Measurements from ENCODE around the gene HSBP1L1.

The HSBP1L1 gene

DNA sequence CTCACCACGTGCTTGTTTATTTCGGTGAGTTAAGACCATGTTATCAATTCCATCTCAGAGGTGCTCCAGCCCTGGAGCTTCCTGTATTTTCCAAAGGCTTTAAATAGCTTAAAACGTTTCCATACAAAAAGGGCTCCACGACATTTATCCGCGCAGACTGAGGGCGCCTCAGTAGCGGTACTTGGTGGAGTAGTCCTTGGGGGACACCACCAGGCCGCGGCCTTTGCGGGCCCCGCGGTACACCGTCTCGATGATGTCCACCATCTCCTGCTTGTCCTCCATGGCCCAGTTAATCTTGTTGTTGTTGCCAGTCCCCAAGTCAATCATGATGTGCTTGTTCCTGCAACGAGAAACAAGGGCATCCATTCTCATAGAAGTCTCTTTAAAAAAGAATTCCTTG is 9.1 kb downstream of the HSBP1L1 start:
- no peak overlapping the region for H3K4me2 ChIP-seq (ENCODE audit: low read depth, low read length, poor library complexity, severe bottlenecking)
- peaks cover 26% of the 10 kb centered on the region; the same call in 1 of the 2 replicates for H4K20me1 ChIP-seq (ENCODE audit: low read depth, low read length)
- H3K79me2 ChIP-seq (ENCODE audit: insufficient read depth, low read length): peaks cover 48% of the 10 kb centered on the region
- no peaks in the 10 kb centered on the region for H3K9me3 ChIP-seq (ENCODE audit: insufficient read depth, low read length)
- H3F3A ChIP-seq (ENCODE audit: insufficient read depth): no peaks in the 10 kb centered on the region
- H3K36me3 ChIP-seq (ENCODE audit: low read length): peaks cover 7% of the 10 kb centered on the region; the same call in 1 of the 2 replicates
- no peak overlapping the region for H2AFZ ChIP-seq (ENCODE audit: low read depth, low read length, severe bottlenecking)
- H3K4me3 ChIP-seq (ENCODE audit: insufficient read depth, low read length, poor library complexity, severe bottlenecking): no peak overlapping the region
- no peak overlapping the region for H3K27ac ChIP-seq (ENCODE audit: low read depth, low read length)
- H3K27me3 ChIP-seq (ENCODE audit: low read length): no peaks in the 10 kb centered on the region
- no peak for TF ChIP-seq EZH2phosphoT487 (conservative IDR thresholded peaks at IDR 0.05; ENCODE audit: low read length)
- TF ChIP-seq, protein P1, sequence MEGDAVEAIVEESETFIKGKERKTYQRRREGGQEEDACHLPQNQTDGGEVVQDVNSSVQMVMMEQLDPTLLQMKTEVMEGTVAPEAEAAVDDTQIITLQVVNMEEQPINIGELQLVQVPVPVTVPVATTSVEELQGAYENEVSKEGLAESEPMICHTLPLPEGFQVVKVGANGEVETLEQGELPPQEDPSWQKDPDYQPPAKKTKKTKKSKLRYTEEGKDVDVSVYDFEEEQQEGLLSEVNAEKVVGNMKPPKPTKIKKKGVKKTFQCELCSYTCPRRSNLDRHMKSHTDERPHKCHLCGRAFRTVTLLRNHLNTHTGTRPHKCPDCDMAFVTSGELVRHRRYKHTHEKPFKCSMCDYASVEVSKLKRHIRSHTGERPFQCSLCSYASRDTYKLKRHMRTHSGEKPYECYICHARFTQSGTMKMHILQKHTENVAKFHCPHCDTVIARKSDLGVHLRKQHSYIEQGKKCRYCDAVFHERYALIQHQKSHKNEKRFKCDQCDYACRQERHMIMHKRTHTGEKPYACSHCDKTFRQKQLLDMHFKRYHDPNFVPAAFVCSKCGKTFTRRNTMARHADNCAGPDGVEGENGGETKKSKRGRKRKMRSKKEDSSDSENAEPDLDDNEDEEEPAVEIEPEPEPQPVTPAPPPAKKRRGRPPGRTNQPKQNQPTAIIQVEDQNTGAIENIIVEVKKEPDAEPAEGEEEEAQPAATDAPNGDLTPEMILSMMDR (IDR thresholded peaks at IDR 0.05; ENCODE audit: insufficient read depth, low read length, poor library complexity, severe bottlenecking): no peak
- H3K9me2 ChIP-seq (replicated peaks; ENCODE audit: insufficient read depth, low read length): no peaks in the 10 kb centered on the region
- no peak overlapping the region for H3K9ac ChIP-seq (ENCODE audit: low read length)

DNA sequence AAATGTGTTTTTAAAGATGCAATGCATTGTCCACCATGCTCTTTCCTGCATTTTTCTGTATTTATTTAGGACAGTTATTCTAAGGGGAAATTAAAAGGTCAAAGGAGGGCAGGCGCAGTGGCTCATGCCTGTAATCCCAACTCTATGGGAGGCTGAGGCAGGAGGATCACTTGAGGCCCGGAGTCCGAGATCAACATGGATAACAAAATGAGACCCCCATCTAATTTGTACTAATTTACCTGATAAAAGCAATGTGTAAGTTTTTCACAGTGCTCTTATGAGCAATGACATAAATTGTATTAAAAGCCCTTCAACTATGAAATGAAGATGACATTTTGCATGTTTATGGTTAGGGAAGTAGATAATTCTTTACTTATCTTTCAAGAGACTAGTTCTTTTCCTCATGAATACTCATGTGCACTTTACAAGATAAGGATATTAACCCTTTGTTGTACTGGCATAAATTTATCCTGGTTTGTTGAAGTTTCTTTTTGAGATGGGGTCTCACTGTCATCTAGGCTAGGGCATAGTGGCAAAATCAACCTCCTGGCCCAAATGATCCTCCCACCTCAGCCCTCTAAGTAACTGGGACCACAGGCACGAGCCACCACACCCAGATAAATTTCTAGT is 9.7 kb downstream of the HSBP1L1 start:
- H3K4me3 ChIP-seq (ENCODE audit: insufficient read depth, low read length, poor library complexity, severe bottlenecking): no peak overlapping the region
- no peak overlapping the region for H3K27ac ChIP-seq (ENCODE audit: low read depth, low read length)
- no peaks in the 10 kb centered on the region for H3K27me3 ChIP-seq (ENCODE audit: low read length)
- H3F3A ChIP-seq (ENCODE audit: insufficient read depth): no peaks in the 10 kb centered on the region
- no peaks in the 10 kb centered on the region for H3K9me3 ChIP-seq (ENCODE audit: insufficient read depth, low read length)
- H3K9me2 ChIP-seq (replicated peaks; ENCODE audit: insufficient read depth, low read length): no peaks in the 10 kb centered on the region
- H4K20me1 ChIP-seq (ENCODE audit: low read depth, low read length): peaks cover 26% of the 10 kb centered on the region; the same call in 1 of the 2 replicates
- H3K4me2 ChIP-seq (ENCODE audit: low read depth, low read length, poor library complexity, severe bottlenecking): no peak overlapping the region
- no peak overlapping the region for H2AFZ ChIP-seq (ENCODE audit: low read depth, low read length, severe bottlenecking)
- peaks cover 54% of the 10 kb centered on the region for H3K79me2 ChIP-seq (ENCODE audit: insufficient read depth, low read length)
- H3K9ac ChIP-seq (ENCODE audit: low read length): no peak overlapping the region
- H3K36me3 ChIP-seq (ENCODE audit: low read length): peaks cover 7% of the 10 kb centered on the region; the same call in 1 of the 2 replicates
- no peak for TF ChIP-seq EZH2phosphoT487 (conservative IDR thresholded peaks at IDR 0.05; ENCODE audit: low read length)
- TF ChIP-seq, protein P1 (IDR thresholded peaks at IDR 0.05; ENCODE audit: insufficient read depth, low read length, poor library complexity, severe bottlenecking): no peak

GRCh38 chr18:79975043-79975442 is 10.6 kb downstream of the HSBP1L1 start:
- no peak overlapping the region for H3K4me2 ChIP-seq (ENCODE audit: low read depth, low read length, poor library complexity, severe bottlenecking)
- H4K20me1 ChIP-seq (ENCODE audit: low read depth, low read length): peaks cover 30% of the 10 kb centered on the region; the same call in 1 of the 2 replicates
- H3K9me2 ChIP-seq (replicated peaks; ENCODE audit: insufficient read depth, low read length): no peaks in the 10 kb centered on the region
- no peak for TF ChIP-seq EZH2phosphoT487 (conservative IDR thresholded peaks at IDR 0.05; ENCODE audit: low read length)
- TF ChIP-seq, protein P1 (IDR thresholded peaks at IDR 0.05; ENCODE audit: insufficient read depth, low read length, poor library complexity, severe bottlenecking): no peak
- H3K27ac ChIP-seq (ENCODE audit: low read depth, low read length): no peak overlapping the region
- H3K79me2 ChIP-seq (ENCODE audit: insufficient read depth, low read length): peaks cover 63% of the 10 kb centered on the region
- no peak overlapping the region for H3K9ac ChIP-seq (ENCODE audit: low read length)
- H3K36me3 ChIP-seq (ENCODE audit: low read length): peaks cover 7% of the 10 kb centered on the region; the same call in 1 of the 2 replicates
- H3K4me3 ChIP-seq (ENCODE audit: insufficient read depth, low read length, poor library complexity, severe bottlenecking): no peak overlapping the region
- no peaks in the 10 kb centered on the region for H3K9me3 ChIP-seq (ENCODE audit: insufficient read depth, low read length)
- H3F3A ChIP-seq (ENCODE audit: insufficient read depth): no peaks in the 10 kb centered on the region
- no peaks in the 10 kb centered on the region for H3K27me3 ChIP-seq (ENCODE audit: low read length)
- H2AFZ ChIP-seq (ENCODE audit: low read depth, low read length, severe bottlenecking): no peak overlapping the region

Data from SU-DHL-6 (cell line).